CD8-positive, alpha-beta memory T cell (primary cell): Measurements from ENCODE around the gene BTBD18. TPM values are rescaled to one million over a fixed set of nuclear protein-coding genes. Genes with fewer than 3 reads are reported as not detected.
"Not testable (repeated sequence)": the region's sequence is repeated elsewhere in the genome, so short reads cannot be mapped to it uniquely, and the experiment has no call there.

Experiments used
- CTCF ChIA-PET: fragments of 350-600 bp; sonication (Branson Sonifier 250); formaldehyde crosslinking; loops from one replicate; lab custom pipeline; 2021; ENCODE audit warnings: antibody characterized with exemption; lab: Charles Lee
- POLR2A ChIA-PET: fragments of 350-600 bp; sonication (Branson Sonifier 250); formaldehyde crosslinking; loops from one replicate; lab custom pipeline; 2021; ENCODE audit warnings: antibody characterized with exemption; lab: Charles Lee
- DNase-seq, 5 donors: peaks; one replicate each; pipeline versions ENCODE4 v3.0.0 to v3.0.0-alpha.2; 2020 to 2022; ENCODE audit warnings: mixed read lengths in 1 of 5
- H3K27ac ChIP-seq: one replicate; pipeline ENCODE4 v1.7.0; 2013; ENCODE audit warnings: low read depth, mild to moderate bottlenecking, low read length, moderate library complexity
- H3K27me3 ChIP-seq: 2 replicates; pipeline ENCODE4 v1.7.0; 2013; ENCODE audit warnings: low read length, mild to moderate bottlenecking; ENCODE audit not compliant: insufficient read depth, poor library complexity, severe bottlenecking
- H3K36me3 ChIP-seq: 2 replicates; pipeline ENCODE4 v1.7.0; 2013; ENCODE audit warnings: mild to moderate bottlenecking, low read length, moderate library complexity; ENCODE audit not compliant: insufficient read depth
- H3K4me1 ChIP-seq: 2 replicates; pipeline ENCODE4 v1.7.0; 2013; ENCODE audit warnings: mild to moderate bottlenecking, low read length, moderate library complexity; ENCODE audit not compliant: insufficient read depth
- H3K4me3 ChIP-seq: 2 replicates; pipeline ENCODE4 v1.7.0; 2013; ENCODE audit warnings: mild to moderate bottlenecking, low read length
- H3K9me3 ChIP-seq: 2 replicates; pipeline ENCODE4 v1.7.0; 2013; ENCODE audit warnings: mild to moderate bottlenecking, low read length
- H3K27ac Mint-ChIP-seq, 8 donors: one replicate each; pipeline ENCODE4 v1.8.0; 2020 to 2021; ENCODE audit warnings: mixed read lengths in 8 of 8, mild to moderate bottlenecking in 6 of 8, inconsistent platforms in 3 of 8, moderate library complexity in 3 of 8
- H3K27me3 Mint-ChIP-seq, 2 donors: one replicate each; pipeline ENCODE4 v1.8.0; 2020 to 2021; ENCODE audit warnings: mixed read lengths in 2 of 2, mild to moderate bottlenecking in 1 of 2, moderate library complexity in 1 of 2
- H3K36me3 Mint-ChIP-seq, 3 donors: one replicate each; pipeline ENCODE4 v1.8.0; 2020 to 2021; ENCODE audit warnings: mixed read lengths in 3 of 3, inconsistent platforms in 1 of 3, mild to moderate bottlenecking in 1 of 3
- H3K4me1 Mint-ChIP-seq, 3 donors: one replicate each; pipeline ENCODE4 v1.8.0; 2020 to 2021; ENCODE audit warnings: mixed read lengths in 3 of 3, inconsistent platforms in 1 of 3, mild to moderate bottlenecking in 1 of 3
- H3K4me3 Mint-ChIP-seq, 7 donors: one replicate each; pipeline ENCODE4 v1.8.0; 2020 to 2021; ENCODE audit warnings: mixed read lengths in 7 of 7, mild to moderate bottlenecking in 6 of 7, moderate library complexity in 4 of 7, inconsistent platforms in 2 of 7
- H3K9me3 Mint-ChIP-seq, 5 donors: one replicate each; pipeline ENCODE4 v1.8.0; 2020 to 2022; ENCODE audit warnings: mixed read lengths in 5 of 5, mild to moderate bottlenecking in 3 of 5, moderate library complexity in 2 of 5, inconsistent platforms in 1 of 5
- polyA plus RNA-seq: library from polyadenylated mRNA; unstranded; fragments of 300-500 nt; fragmentation: Illumina TruSeq; gene quantifications from one replicate; pipeline ENCODE4 v1.2.3, GENCODE V29; 2021
- total RNA-seq, 2 experiments: library from RNA; stranded (reverse); gene quantifications; one replicate each; pipeline ENCODE4 v1.2.3, GENCODE V29; 2021

BTBD18 gene
- total and polyA plus RNA-seq, 3 experiments from 2014 or later: 0.89 TPM; not detected in 2

GRCh38 chr11:57727185-57727584 is 24.4 kb downstream of the BTBD18 start:
- peaks cover 8 to 30% (median 25%) of the 10 kb centered on the region in 3 donors for H3K4me1 Mint-ChIP-seq
- H3K4me3 Mint-ChIP-seq: no peak overlapping the region
- H3K27ac Mint-ChIP-seq: no peak overlapping the region
- no peaks in the 10 kb centered on the region for H3K9me3 Mint-ChIP-seq
- ChIA-PET CTCF (no interaction called here), POLR2A (no interaction called here)
- no peaks in the 10 kb centered on the region for H3K9me3 ChIP-seq
- H3K4me1 ChIP-seq: no peaks in the 10 kb centered on the region
- no peak overlapping the region for H3K4me3 ChIP-seq
- no peaks in the 10 kb centered on the region for H3K36me3 ChIP-seq
- no peak overlapping the region for H3K27ac ChIP-seq
- H3K36me3 Mint-ChIP-seq: peaks cover 0 to 27% (median 2%) of the 10 kb centered on the region in 3 donors
- no peaks in the 10 kb centered on the region for H3K27me3 Mint-ChIP-seq
- H3K27me3 ChIP-seq: no peaks in the 10 kb centered on the region
- no peak for DNase-seq

GRCh38 chr11:57716726-57717125 is 34.9 kb downstream of the BTBD18 start:
- DNase-seq, POLR2A ChIA-PET, CTCF ChIA-PET, H3K9me3 Mint-ChIP-seq, H3K36me3 ChIP-seq, H3K27ac ChIP-seq, H3K4me3 ChIP-seq, H3K9me3 ChIP-seq, H3K27me3 ChIP-seq, H3K27ac Mint-ChIP-seq, H3K4me3 Mint-ChIP-seq, H3K27me3 Mint-ChIP-seq: not testable (repeated sequence)
- H3K4me1 ChIP-seq: peaks cover 23% of the 10 kb centered on the region
- H3K4me1 Mint-ChIP-seq: peaks cover 28 to 40% (median 31%) of the 10 kb centered on the region in 3 donors
- H3K36me3 Mint-ChIP-seq: peaks cover 0 to 37% (median 9%) of the 10 kb centered on the region in 3 donors

GRCh38 chr11:57713835-57714234 is 37.8 kb downstream of the BTBD18 start:
- peak overlapping the region; percentile 99 for H3K4me3 ChIP-seq
- Mint-ChIP-seq H3K4me1 (peaks cover 40 to 57% (median 46%) of the 10 kb centered on the region in 3 donors), H3K27ac (peak overlapping the region in 7 of 8 donors; percentile 81 to 98 (median 95)), H3K9me3 (no peaks in the 10 kb centered on the region), H3K4me3 (peak overlapping the region; percentile 93 to 99 (median 98)), H3K27me3 (no peaks in the 10 kb centered on the region), H3K36me3 (peaks cover 0 to 27% (median 9%) of the 10 kb centered on the region in 3 donors)
- H3K36me3 ChIP-seq: no peaks in the 10 kb centered on the region
- CTCF ChIA-PET: interaction anchor here (0.7 to 1.9 kb wide), 3 partner anchors 28 to 810 kb away, joined by 4 read pairs; partner anchors contain the start of genes SELENOH and YPEL4
- no peaks in the 10 kb centered on the region for H3K9me3 ChIP-seq
- peaks cover 40% of the 10 kb centered on the region for H3K4me1 ChIP-seq
- no peak overlapping the region for H3K27ac ChIP-seq
- H3K27me3 ChIP-seq: no peaks in the 10 kb centered on the region
- POLR2A ChIA-PET: no interaction called here
- DNase-seq: no peak

- POLR2A ChIA-PET: interaction anchor here (0.7 to 1.5 kb wide), 7 partner anchors 10 to 198 kb away, joined by 3 to 10 read pairs (median 4); partner anchors contain the start of gene SELENOH
- no peaks in the 10 kb centered on the region for H3K9me3 ChIP-seq
Measured at GRCh38 chr11:57712256-57713150, 39.1 kb downstream of the BTBD18 start, which contains the start of gene TMX2. TMX2 (plus strand) TSS chr11:57712593; CDS start chr11:57712619, 26 bp downstream.

GRCh38 chr11:57711414-57712255 is 40.0 kb downstream of the BTBD18 start, which contains the start of gene MED19:
MED19 (minus strand) TSS chr11:57712215; CDS start chr11:57712179, 36 bp downstream.
- Histone ChIP-seq H3K36me3 (no peaks in the 10 kb centered on the region), H3K4me3 (peak within 1 kb of the TSS; percentile 99), H3K27me3 (no peaks in the 10 kb centered on the region), H3K4me1 (peaks cover 43% of the 10 kb centered on the region), H3K27ac (peak within 1 kb of the TSS; percentile 90), H3K9me3 (no peaks in the 10 kb centered on the region)
- ChIA-PET POLR2A (interaction anchor here (0.7 to 1.5 kb wide), 7 partner anchors 9 to 197 kb away, joined by 3 to 10 read pairs (median 4); partner anchors contain the start of gene SELENOH), CTCF (interaction anchor here (0.6 to 1.4 kb wide), 7 partner anchors 12 to 1826 kb away, joined by 3 to 6 read pairs (median 3); no protein-coding TSS in a partner anchor)
- Mint-ChIP-seq H3K36me3 (peaks cover 0 to 28% (median 7%) of the 10 kb centered on the region in 3 donors), H3K9me3 (no peaks in the 10 kb centered on the region), H3K4me1 (peaks cover 43 to 57% (median 53%) of the 10 kb centered on the region in 3 donors), H3K27me3 (no peaks in the 10 kb centered on the region), H3K4me3 (peak within 1 kb of the TSS; percentile 93 to 99 (median 98)), H3K27ac (peak within 1 kb of the TSS; percentile 81 to 98 (median 98))
- DNase-seq: peak; percentile 71 to 87 (median 79)

More at GRCh38 chr11:57712256-57713150, 39.1 kb downstream of the BTBD18 start, which contains the start of gene TMX2:
- H3K9me3 Mint-ChIP-seq: no peaks in the 10 kb centered on the region
- Histone ChIP-seq H3K27me3 (no peaks in the 10 kb centered on the region), H3K36me3 (no peaks in the 10 kb centered on the region), H3K4me1 (peaks cover 43% of the 10 kb centered on the region), H3K27ac (peak within 1 kb of the TSS; percentile 90), H3K4me3 (peak within 1 kb of the TSS; percentile 99)
- H3K27me3 Mint-ChIP-seq: no peaks in the 10 kb centered on the region
- H3K4me3 Mint-ChIP-seq: peak within 1 kb of the TSS; percentile 93 to 99 (median 98)
- H3K36me3 Mint-ChIP-seq: peaks cover 0 to 27% (median 7%) of the 10 kb centered on the region in 3 donors
- CTCF ChIA-PET: interaction anchor here (0.6 to 1.9 kb wide), 8 partner anchors 17 to 1825 kb away, joined by 3 to 6 read pairs (median 3); partner anchors contain the start of gene SELENOH
- DNase-seq: peak; percentile 87 to 93 (median 90)
- peak within 1 kb of the TSS; percentile 81 to 98 (median 98) for H3K27ac Mint-ChIP-seq
- peaks cover 42 to 57% (median 53%) of the 10 kb centered on the region in 3 donors for H3K4me1 Mint-ChIP-seq

GRCh38 chr11:57709802-57710367 is 41.7 kb downstream of the BTBD18 start:
- Histone ChIP-seq H3K36me3 (peaks cover under 1% of the 10 kb centered on the region), H3K27me3 (no peaks in the 10 kb centered on the region), H3K27ac (no peak overlapping the region), H3K4me1 (peaks cover 42% of the 10 kb centered on the region), H3K4me3 (no peak overlapping the region), H3K9me3 (no peaks in the 10 kb centered on the region)
- no peaks in the 10 kb centered on the region for H3K27me3 Mint-ChIP-seq
- CTCF ChIA-PET: interaction anchor here (1.0 to 2.4 kb wide), 3 partner anchors 91 to 179 kb away, joined by 3 to 10 read pairs (median 3); partner anchors contain the start of gene TIMM10
- DNase-seq: no peak
- POLR2A ChIA-PET: interaction anchor here (0.6 to 0.9 kb wide), 3 partner anchors 39 to 304 kb away, joined by 3 to 8 read pairs (median 3); no protein-coding TSS in a partner anchor
- peak overlapping the region in 1 of 7 donors; percentile 17 for H3K4me3 Mint-ChIP-seq
- H3K9me3 Mint-ChIP-seq: no peaks in the 10 kb centered on the region
- peaks cover 0 to 35% (median 7%) of the 10 kb centered on the region in 3 donors for H3K36me3 Mint-ChIP-seq
- peak overlapping the region in 3 of 8 donors; percentile 15 to 53 (median 30) for H3K27ac Mint-ChIP-seq
- peaks cover 43 to 58% (median 56%) of the 10 kb centered on the region in 3 donors for H3K4me1 Mint-ChIP-seq

GRCh38 chr11:57705432-57705831 is 46.2 kb downstream of the BTBD18 start:
- H3K27ac ChIP-seq, H3K27me3 ChIP-seq, POLR2A ChIA-PET, H3K27me3 Mint-ChIP-seq, H3K4me3 ChIP-seq, DNase-seq, H3K9me3 Mint-ChIP-seq, H3K9me3 ChIP-seq, H3K4me3 Mint-ChIP-seq: not testable (repeated sequence)
- Histone ChIP-seq H3K4me1 (peaks cover 10% of the 10 kb centered on the region), H3K36me3 (peaks cover 10% of the 10 kb centered on the region)
- H3K36me3 Mint-ChIP-seq: peaks cover 0 to 58% (median 6%) of the 10 kb centered on the region in 3 donors
- peak overlapping the region in 2 of 8 donors; percentile 26 to 42 for H3K27ac Mint-ChIP-seq
- peaks cover 11 to 17% (median 15%) of the 10 kb centered on the region in 3 donors for H3K4me1 Mint-ChIP-seq
- CTCF ChIA-PET: interaction anchor here (1.8 to 2.8 kb wide), 2 partner anchors 95 to 137 kb away, joined by 4 to 7 read pairs; partner anchors contain the start of gene UBE2L6
